ENCODE results near the gene PHLDB2.
A peak's percentile ranks its signal among the peaks of the same experiment; 100 is the strongest.

Gene PHLDB2

GRCh38 chr3:111965484-111965883 lies 106.4 kb downstream of the PHLDB2 start:
- DNase-seq (ENCODE audit: low spot score) = no peak

- DNase-seq (ENCODE audit: low spot score) = no peak
Measured at GRCh38 chr3:111967068-111967467, 108.0 kb downstream of the PHLDB2 start.

- DNase-seq (ENCODE audit: low spot score) = peak; percentile 65
Measured at GRCh38 chr3:111967651-111968274, 108.7 kb downstream of the PHLDB2 start.

GRCh38 chr3:111968319-111969054 lies 109.4 kb downstream of the PHLDB2 start:
- no peak for DNase-seq (ENCODE audit: low spot score)

GRCh38 chr3:111970376-111970775 lies 111.3 kb downstream of the PHLDB2 start:
- no peak for DNase-seq (ENCODE audit: low spot score)

GRCh38 chr3:111971533-111972130 lies 112.6 kb downstream of the PHLDB2 start:
- no peak for DNase-seq (ENCODE audit: low spot score)

- no peak for DNase-seq (ENCODE audit: low spot score)
Measured at GRCh38 chr3:111972891-111973290, 113.8 kb downstream of the PHLDB2 start.

GRCh38 chr3:111975131-111975530 lies 116.1 kb downstream of the PHLDB2 start:
- DNase-seq (ENCODE audit: low spot score) = no peak

GRCh38 chr3:111976254-111976653 lies 117.2 kb downstream of the PHLDB2 start:
- DNase-seq (ENCODE audit: low spot score) = no peak

- DNase-seq (ENCODE audit: low spot score) = peak; percentile 93
Measured at GRCh38 chr3:111978583-111979433, 119.7 kb downstream of the PHLDB2 start, which contains the start of gene ABHD10. TSS of gene ABHD10 (plus strand) at chr3:111979026. CDS start at chr3:111979062, 36 bp downstream.

- peak; percentile 19 for DNase-seq (ENCODE audit: low spot score)
Measured at GRCh38 chr3:111979434-111980038, 120.5 kb downstream of the PHLDB2 start.

- DNase-seq (ENCODE audit: low spot score) = no peak
Measured at GRCh38 chr3:111980716-111981456, 121.8 kb downstream of the PHLDB2 start.

GRCh38 chr3:111981457-111981763 lies 122.3 kb downstream of the PHLDB2 start:
- DNase-seq (ENCODE audit: low spot score) = no peak

GRCh38 chr3:111984636-111985298 lies 125.7 kb downstream of the PHLDB2 start:
- no peak for DNase-seq (ENCODE audit: low spot score)

GRCh38 chr3:111986800-111987199 lies 127.7 kb downstream of the PHLDB2 start:
- no peak for DNase-seq (ENCODE audit: low spot score)

GRCh38 chr3:111989061-111989678 lies 130.1 kb downstream of the PHLDB2 start:
- peak; percentile 43 for DNase-seq (ENCODE audit: low spot score)

GRCh38 chr3:111993038-111993437 lies 134.0 kb downstream of the PHLDB2 start:
- no peak for DNase-seq (ENCODE audit: low spot score)

GRCh38 chr3:111998636-111999483 lies 139.8 kb downstream of the PHLDB2 start, which contains the start of gene TAGLN3:
TSS of gene TAGLN3 (plus strand) at chr3:111998922. CDS start at chr3:111999423, 501 bp downstream.
- no peak for DNase-seq (ENCODE audit: low spot score)

All from hematopoietic multipotent progenitor cell treated with erythropoietin and hydrocortisone succinate and interleukin-3 and kit ligand, for 15 days (in vitro differentiated cells).